ENCODE results near the gene UNC13C. TPM values are rescaled to one million over a fixed set of nuclear protein-coding genes. Genes with fewer than 3 reads are reported as not detected.

Gene UNC13C
- total RNA-seq, 1 experiment from 2014 or later: not detected

DNA sequence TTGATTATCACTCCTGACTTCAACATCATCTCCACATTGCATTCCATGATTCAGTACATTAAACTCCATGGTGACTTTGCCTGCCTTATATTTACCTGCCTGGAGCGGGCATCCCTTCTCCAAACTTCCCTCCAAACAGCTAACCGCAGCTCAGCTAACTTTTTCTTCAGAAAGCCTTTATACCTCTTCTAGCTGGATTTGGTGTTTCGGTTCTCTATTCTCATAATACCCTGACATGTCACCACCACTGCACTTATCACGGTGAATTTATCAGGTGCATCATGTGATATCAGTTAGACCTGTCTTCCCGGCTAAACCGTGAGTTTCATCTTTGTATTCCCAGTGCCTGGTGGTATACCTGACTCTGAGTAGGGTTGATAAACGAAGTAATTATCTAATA, 367.6 kb downstream of the UNC13C start (continued):
- TF ChIP-seq POLR2AphosphoS5 (IDR thresholded peaks at IDR 0.05; ENCODE audit: low read depth, low read length) (no peak), ZFX (IDR thresholded peaks at IDR 0.05) (no peak)

DNA sequence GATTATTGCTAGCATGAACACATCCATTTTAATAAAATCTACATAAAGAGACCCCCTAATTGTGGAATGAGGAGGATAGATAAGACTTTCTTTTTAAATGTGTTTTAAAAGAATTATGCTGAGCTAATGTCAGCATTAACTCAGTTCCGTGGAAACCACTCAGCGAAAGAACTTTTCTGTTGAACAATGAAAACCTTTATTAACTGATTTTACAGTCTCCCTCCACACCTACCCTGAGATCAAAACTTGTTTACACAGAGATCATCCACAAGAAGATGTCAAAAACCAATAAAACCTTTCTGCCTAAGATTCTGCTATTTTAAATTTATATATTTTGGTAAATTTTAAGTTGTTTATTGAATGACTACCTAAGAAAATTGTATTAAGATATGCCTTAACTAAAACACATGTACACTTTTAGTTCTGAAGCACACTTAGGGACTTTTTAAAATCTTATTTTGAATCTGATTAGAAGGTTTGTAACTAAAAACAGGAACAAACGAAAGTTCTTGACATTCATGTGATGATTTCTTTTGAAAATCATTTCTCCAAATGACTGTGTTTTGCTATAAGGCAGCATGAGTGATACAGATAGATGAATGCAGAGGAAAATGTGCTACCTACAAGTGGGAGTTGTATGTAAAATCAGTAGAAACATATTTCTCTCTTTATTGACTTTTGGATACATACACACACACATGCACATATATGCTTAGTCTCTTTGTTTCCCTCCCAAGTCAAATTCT, 369.0 kb downstream of the UNC13C start:
- ChIA-PET RAD21 (ENCODE audit: low non-redundant PET in 1 of 2, low total read pairs in 2 of 2, uncharacterized antibody in 2 of 2, unreplicated experiment in 2 of 2) (no interaction called here), POLR2A (no interaction called here), CTCF (no interaction called here)
- Histone ChIP-seq H3K9ac (ENCODE audit: low read length) (no peak overlapping the region), H3K4me2 (ENCODE audit: low read length) (no peak overlapping the region), H2AFZ (ENCODE audit: low read depth, low read length, poor library complexity, severe bottlenecking) (no peak overlapping the region), H3K9me2 (ENCODE audit: insufficient read depth) (no peaks in the 10 kb centered on the region), H3K79me2 (ENCODE audit: insufficient read depth, low read length) (no peaks in the 10 kb centered on the region), H3K4me3 (replicated peaks in 1 of 2; ENCODE audit: low read depth in 1 of 2, low read length in 2 of 2) (no peak overlapping the region), H3K9me3 (ENCODE audit: control insufficient read depth in 1 of 2, insufficient read depth in 1 of 2, low read depth in 1 of 2, low read length in 2 of 2) (peaks cover 0 to 16% of the 10 kb centered on the region in 2 experiments; a peak in 3 of 4 replicates), H3K36me3 (ENCODE audit: control insufficient read depth in 1 of 2, insufficient read depth in 2 of 2, low read length in 2 of 2) (no peaks in the 10 kb centered on the region), H4K20me1 (ENCODE audit: insufficient read depth) (no peaks in the 10 kb centered on the region), H3K4me1 (ENCODE audit: control insufficient read depth in 1 of 2, insufficient read depth in 2 of 2, low read length in 2 of 2) (no peaks in the 10 kb centered on the region), H3K27ac (ENCODE audit: low read depth, low read length) (no peak overlapping the region), H3K27me3 (ENCODE audit: insufficient read depth, low read length) (no peaks in the 10 kb centered on the region)
- intact Hi-C loops (cut with micrococcal nuclease): no loop called here
- no peak for ATAC-seq
- no TSS peak for BruUV-seq (replicated peaks)
- TF ChIP-seq POLR2A (IDR thresholded peaks at IDR 0.05; ENCODE audit: borderline replicate concordance, extremely low read depth, insufficient read depth, insufficient read length): no peak
- no peak for TF ChIP-seq EZH2phosphoT487 (IDR thresholded peaks at IDR 0.05; ENCODE audit: borderline replicate concordance)
- no peak for TF ChIP-seq EGR1 (IDR thresholded peaks at IDR 0.05; ENCODE audit: low read depth)
- TF ChIP-seq ELF1 (IDR thresholded peaks at IDR 0.05; ENCODE audit: borderline replicate concordance, low read depth): no peak
- TF ChIP-seq EZH2 (IDR thresholded peaks at IDR 0.05): no peak
- TF ChIP-seq SIN3A (IDR thresholded peaks at IDR 0.05; ENCODE audit: low read depth): no peak
- no peak for TF ChIP-seq SP1 (IDR thresholded peaks at IDR 0.05; ENCODE audit: low read depth)
- TF ChIP-seq, protein P1, sequence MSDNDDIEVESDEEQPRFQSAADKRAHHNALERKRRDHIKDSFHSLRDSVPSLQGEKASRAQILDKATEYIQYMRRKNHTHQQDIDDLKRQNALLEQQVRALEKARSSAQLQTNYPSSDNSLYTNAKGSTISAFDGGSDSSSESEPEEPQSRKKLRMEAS (IDR thresholded peaks at IDR 0.05): no peak
- no peak for TF ChIP-seq FOSL1 (IDR thresholded peaks at IDR 0.05; ENCODE audit: low read depth)
- TF ChIP-seq, protein P2, sequence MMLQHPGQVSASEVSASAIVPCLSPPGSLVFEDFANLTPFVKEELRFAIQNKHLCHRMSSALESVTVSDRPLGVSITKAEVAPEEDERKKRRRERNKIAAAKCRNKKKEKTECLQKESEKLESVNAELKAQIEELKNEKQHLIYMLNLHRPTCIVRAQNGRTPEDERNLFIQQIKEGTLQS (IDR thresholded peaks at IDR 0.05): no peak
- TF ChIP-seq YY1 (IDR thresholded peaks at IDR 0.05; ENCODE audit: extremely low read depth, insufficient replicate concordance, low read depth, low read length): no peak
- TF ChIP-seq SRF (IDR thresholded peaks at IDR 0.05; ENCODE audit: low read depth): no peak
- TF ChIP-seq ZNF274 (IDR thresholded peaks at IDR 0.05; ENCODE audit: low read depth, low read length): no peak
- no peak for TF ChIP-seq CEBPB (IDR thresholded peaks at IDR 0.05; ENCODE audit: low read depth)
- TF ChIP-seq CBX3 (IDR thresholded peaks at IDR 0.05; ENCODE audit: low read depth): no peak
- TF ChIP-seq, protein P3, sequence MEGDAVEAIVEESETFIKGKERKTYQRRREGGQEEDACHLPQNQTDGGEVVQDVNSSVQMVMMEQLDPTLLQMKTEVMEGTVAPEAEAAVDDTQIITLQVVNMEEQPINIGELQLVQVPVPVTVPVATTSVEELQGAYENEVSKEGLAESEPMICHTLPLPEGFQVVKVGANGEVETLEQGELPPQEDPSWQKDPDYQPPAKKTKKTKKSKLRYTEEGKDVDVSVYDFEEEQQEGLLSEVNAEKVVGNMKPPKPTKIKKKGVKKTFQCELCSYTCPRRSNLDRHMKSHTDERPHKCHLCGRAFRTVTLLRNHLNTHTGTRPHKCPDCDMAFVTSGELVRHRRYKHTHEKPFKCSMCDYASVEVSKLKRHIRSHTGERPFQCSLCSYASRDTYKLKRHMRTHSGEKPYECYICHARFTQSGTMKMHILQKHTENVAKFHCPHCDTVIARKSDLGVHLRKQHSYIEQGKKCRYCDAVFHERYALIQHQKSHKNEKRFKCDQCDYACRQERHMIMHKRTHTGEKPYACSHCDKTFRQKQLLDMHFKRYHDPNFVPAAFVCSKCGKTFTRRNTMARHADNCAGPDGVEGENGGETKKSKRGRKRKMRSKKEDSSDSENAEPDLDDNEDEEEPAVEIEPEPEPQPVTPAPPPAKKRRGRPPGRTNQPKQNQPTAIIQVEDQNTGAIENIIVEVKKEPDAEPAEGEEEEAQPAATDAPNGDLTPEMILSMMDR (IDR thresholded peaks at IDR 0.05 in 2 of 3, conservative IDR thresholded peaks at IDR 0.05 in 1 of 3; ENCODE audit: borderline replicate concordance in 1 of 3, insufficient read depth in 1 of 3, low read depth in 2 of 3, low read length in 2 of 3): no peak
- DNase-seq (ENCODE audit: low read depth, low spot score): no peak

All from HCT116 (cell line).